ENCODE measurements around the gene PCDHGA12.

PCDHGA12 gene

GRCh38 chr5:141439411-141440141 lies 9.3 kb downstream of the PCDHGA12 start:
- no peak for DNase-seq (ENCODE audit: low read depth)

GRCh38 chr5:141440341-141440740 lies 10.0 kb downstream of the PCDHGA12 start:
- no peak for DNase-seq (ENCODE audit: low read depth)

- no peak for DNase-seq (ENCODE audit: low read depth)
Measured at GRCh38 chr5:141441571-141442170, 11.4 kb downstream of the PCDHGA12 start.

GRCh38 chr5:141465351-141465750 lies 35.0 kb downstream of the PCDHGA12 start:
- no peak for DNase-seq (ENCODE audit: low read depth)

- DNase-seq (ENCODE audit: low read depth) = no peak
Measured at GRCh38 chr5:141475625-141476131, 45.4 kb downstream of the PCDHGA12 start, which contains the start of gene PCDHGC3. Gene PCDHGC3, plus strand, starts transcription at chr5:141475966. Its CDS starts 151 bp downstream, at chr5:141476117.

- no peak for DNase-seq (ENCODE audit: low read depth)
Measured at GRCh38 chr5:141476132-141476911, 46.0 kb downstream of the PCDHGA12 start.

GRCh38 chr5:141477044-141477575 lies 46.8 kb downstream of the PCDHGA12 start:
- no peak for DNase-seq (ENCODE audit: low read depth)

- DNase-seq (ENCODE audit: low read depth) = no peak
Measured at GRCh38 chr5:141477815-141478214, 47.5 kb downstream of the PCDHGA12 start.

- no peak for DNase-seq (ENCODE audit: low read depth)
Measured at GRCh38 chr5:141478321-141478945, 48.1 kb downstream of the PCDHGA12 start.

GRCh38 chr5:141479776-141480175 lies 49.5 kb downstream of the PCDHGA12 start:
- DNase-seq (ENCODE audit: low read depth) = no peak

Measured in CMK (cell line).